ENCODE data around the gene EIF4G3.
A peak's percentile ranks its signal among the peaks of the same experiment; 100 is the strongest.

Gene EIF4G3, protein sequence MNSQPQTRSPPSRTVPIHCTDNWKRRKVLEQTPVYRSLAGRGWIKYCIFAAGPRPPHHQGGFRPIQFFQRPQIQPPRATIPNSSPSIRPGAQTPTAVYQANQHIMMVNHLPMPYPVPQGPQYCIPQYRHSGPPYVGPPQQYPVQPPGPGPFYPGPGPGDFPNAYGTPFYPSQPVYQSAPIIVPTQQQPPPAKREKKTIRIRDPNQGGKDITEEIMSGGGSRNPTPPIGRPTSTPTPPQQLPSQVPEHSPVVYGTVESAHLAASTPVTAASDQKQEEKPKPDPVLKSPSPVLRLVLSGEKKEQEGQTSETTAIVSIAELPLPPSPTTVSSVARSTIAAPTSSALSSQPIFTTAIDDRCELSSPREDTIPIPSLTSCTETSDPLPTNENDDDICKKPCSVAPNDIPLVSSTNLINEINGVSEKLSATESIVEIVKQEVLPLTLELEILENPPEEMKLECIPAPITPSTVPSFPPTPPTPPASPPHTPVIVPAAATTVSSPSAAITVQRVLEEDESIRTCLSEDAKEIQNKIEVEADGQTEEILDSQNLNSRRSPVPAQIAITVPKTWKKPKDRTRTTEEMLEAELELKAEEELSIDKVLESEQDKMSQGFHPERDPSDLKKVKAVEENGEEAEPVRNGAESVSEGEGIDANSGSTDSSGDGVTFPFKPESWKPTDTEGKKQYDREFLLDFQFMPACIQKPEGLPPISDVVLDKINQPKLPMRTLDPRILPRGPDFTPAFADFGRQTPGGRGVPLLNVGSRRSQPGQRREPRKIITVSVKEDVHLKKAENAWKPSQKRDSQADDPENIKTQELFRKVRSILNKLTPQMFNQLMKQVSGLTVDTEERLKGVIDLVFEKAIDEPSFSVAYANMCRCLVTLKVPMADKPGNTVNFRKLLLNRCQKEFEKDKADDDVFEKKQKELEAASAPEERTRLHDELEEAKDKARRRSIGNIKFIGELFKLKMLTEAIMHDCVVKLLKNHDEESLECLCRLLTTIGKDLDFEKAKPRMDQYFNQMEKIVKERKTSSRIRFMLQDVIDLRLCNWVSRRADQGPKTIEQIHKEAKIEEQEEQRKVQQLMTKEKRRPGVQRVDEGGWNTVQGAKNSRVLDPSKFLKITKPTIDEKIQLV (N-terminal part only)

GRCh38 chr1:21176586-21177555 is at the start of gene EIF4G3:
TSS of gene EIF4G3 (minus strand) at chr1:21176897. CDS start at chr1:21002742, 174,155 bp downstream.
- Histone ChIP-seq H3K4me3 (ENCODE audit: low read depth, low read length) (peak within 1 kb of the TSS; percentile 93), H3K27me3 (replicated peaks) (no peaks in the 10 kb centered on the region), H3K27ac (peak within 1 kb of the TSS; percentile 94), H3K36me3 (replicated peaks) (no peaks in the 10 kb centered on the region)
- peak; percentile 94 for DNase-seq
- in situ Hi-C loops (cut with HindIII; ENCODE audit: low pct_ligation_motif_present, low sequenced_read_pairs) = loop anchor here (25.0 kb wide), 1 partner anchor 190 kb away; no protein-coding TSS in a partner anchor
- TF ChIP-seq CTCF (IDR thresholded peaks at IDR 0.05; ENCODE audit: low read depth, low read length, missing control alignments) = no peak

DNA sequence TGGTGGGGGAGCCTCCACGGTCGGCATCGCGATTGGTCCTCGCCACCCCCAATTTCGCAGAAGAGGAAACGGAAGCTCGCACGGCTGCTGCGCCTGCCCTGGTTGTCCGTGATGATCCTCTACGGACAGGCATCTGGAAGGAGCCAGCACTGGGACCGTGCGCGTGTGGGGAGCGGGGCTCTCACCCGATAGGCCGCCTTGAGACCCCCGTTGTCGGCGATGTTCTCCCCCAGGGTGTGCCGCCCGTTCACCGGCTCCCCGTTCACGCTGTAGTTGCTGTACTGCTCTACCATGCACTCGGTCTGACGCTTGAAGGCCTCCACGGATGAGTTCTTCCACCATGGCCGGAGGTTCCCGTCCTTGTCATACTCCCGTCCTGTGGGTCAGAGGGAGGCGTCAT is 48.4 kb upstream of the EIF4G3 start:
- Histone ChIP-seq H3K4me3 (ENCODE audit: low read depth, low read length) (no peak overlapping the region), H3K36me3 (replicated peaks) (peaks cover 66% of the 10 kb centered on the region), H3K27ac (no peak overlapping the region), H3K27me3 (replicated peaks) (no peaks in the 10 kb centered on the region)
- TF ChIP-seq CTCF (IDR thresholded peaks at IDR 0.05; ENCODE audit: low read depth, low read length, missing control alignments) = no peak
- no peak for DNase-seq
- in situ Hi-C loops (cut with HindIII; ENCODE audit: low pct_ligation_motif_present, low sequenced_read_pairs) = no loop called here

DNA sequence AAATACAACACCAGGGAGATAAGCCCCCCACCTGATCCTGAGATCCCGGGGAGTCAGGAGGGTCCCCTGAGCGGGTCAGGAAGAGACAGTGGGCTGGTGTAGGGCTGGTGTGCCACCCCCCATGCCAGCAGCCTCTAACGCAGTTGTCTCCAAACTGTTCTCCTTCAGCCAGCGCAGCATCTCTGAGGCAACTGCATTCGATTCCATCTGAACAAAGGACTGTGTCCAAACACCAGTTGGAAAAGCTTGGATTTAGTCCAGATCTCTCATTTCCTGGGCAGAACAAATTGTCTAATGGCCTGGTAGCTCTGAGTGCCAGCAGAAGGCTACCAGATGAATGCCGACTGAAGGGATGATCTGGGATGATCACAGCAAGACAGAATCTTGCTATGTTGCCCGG is 44.1 kb upstream of the EIF4G3 start:
- no peak for DNase-seq
- in situ Hi-C loops (cut with HindIII; ENCODE audit: low pct_ligation_motif_present, low sequenced_read_pairs) = no loop called here
- no peak for TF ChIP-seq CTCF (IDR thresholded peaks at IDR 0.05; ENCODE audit: low read depth, low read length, missing control alignments)
- Histone ChIP-seq H3K4me3 (ENCODE audit: low read depth, low read length) (no peak overlapping the region), H3K27me3 (replicated peaks) (no peaks in the 10 kb centered on the region), H3K36me3 (replicated peaks) (peaks cover 71% of the 10 kb centered on the region), H3K27ac (no peak overlapping the region)

DNA sequence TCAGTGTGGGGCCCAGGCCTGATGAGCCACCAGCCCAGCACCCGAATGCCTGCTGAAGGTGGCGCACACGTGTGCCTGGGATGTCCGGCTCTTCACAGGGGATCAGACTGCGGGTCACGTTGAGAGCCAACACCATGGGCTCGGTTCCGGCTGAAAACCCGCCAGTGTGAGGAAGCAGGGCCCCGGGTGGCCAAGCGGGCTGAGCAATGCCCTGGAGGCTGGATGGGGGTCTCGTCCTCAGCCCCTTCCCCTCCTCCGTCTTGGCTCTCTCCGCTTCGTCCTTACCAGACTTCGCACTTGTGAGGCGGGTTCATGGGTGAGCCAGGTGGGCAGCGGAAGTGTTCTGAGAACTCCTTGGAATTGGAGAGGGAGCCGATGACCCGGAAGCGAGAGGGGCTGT is 43.0 kb upstream of the EIF4G3 start:
- H3K27me3 ChIP-seq (replicated peaks) = no peaks in the 10 kb centered on the region
- peaks cover 62% of the 10 kb centered on the region for H3K36me3 ChIP-seq (replicated peaks)
- in situ Hi-C loops (cut with HindIII; ENCODE audit: low pct_ligation_motif_present, low sequenced_read_pairs) = no loop called here
- H3K4me3 ChIP-seq (ENCODE audit: low read depth, low read length) = no peak overlapping the region
- TF ChIP-seq CTCF (IDR thresholded peaks at IDR 0.05; ENCODE audit: low read depth, low read length, missing control alignments) = no peak
- H3K27ac ChIP-seq = no peak overlapping the region
- DNase-seq = no peak

Measured in brain microvascular endothelial cell (primary cell).